ENCODE results near the gene ZNF423.

Gene ZNF423

DNA sequence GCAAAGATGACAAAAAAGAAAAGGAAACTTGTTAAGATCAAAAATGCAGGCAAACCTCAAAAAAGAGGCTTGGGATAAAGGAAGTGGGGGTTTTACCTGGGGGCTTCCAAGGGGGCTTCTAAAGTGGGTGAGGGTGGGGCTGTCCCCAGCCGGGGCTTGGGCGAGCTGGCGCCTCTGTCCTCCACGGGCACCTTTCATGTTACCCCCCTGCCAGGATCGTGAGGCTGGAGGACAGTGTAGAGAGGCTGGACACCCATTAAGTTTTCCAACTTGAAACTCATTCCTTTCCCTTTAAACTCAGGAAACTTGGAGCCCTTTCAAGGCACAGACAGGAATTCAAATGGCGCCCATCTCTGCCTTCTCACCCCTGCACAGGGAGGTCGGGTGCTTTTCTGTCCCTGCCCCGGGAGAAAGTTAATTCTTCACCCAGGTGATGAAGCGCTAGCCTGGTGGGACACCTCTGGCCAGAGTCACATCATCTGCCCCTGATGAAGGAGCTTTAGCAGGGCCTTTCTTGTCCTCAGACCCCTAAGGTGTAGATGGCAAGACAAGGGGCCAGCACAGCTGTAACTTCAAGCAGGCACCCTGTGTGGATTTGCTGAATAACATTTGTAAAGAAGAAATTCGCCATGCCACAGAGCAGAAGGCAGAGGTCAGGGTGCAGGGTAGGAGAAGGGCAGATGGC, 395.0 kb downstream of the ZNF423 start:
- Mint-ChIP-seq H3K36me3 (ENCODE audit: low read depth) (no peaks in the 10 kb centered on the region), H3K27me3 (ENCODE audit: low read depth, poor library complexity) (peaks cover 38% of the 10 kb centered on the region), H3K4me1 (peaks cover 41% of the 10 kb centered on the region), H3K4me3 (no peak overlapping the region), H3K27ac (no peak overlapping the region), H3K9me3 (no peaks in the 10 kb centered on the region)
- TF ChIP-seq, protein P1, sequence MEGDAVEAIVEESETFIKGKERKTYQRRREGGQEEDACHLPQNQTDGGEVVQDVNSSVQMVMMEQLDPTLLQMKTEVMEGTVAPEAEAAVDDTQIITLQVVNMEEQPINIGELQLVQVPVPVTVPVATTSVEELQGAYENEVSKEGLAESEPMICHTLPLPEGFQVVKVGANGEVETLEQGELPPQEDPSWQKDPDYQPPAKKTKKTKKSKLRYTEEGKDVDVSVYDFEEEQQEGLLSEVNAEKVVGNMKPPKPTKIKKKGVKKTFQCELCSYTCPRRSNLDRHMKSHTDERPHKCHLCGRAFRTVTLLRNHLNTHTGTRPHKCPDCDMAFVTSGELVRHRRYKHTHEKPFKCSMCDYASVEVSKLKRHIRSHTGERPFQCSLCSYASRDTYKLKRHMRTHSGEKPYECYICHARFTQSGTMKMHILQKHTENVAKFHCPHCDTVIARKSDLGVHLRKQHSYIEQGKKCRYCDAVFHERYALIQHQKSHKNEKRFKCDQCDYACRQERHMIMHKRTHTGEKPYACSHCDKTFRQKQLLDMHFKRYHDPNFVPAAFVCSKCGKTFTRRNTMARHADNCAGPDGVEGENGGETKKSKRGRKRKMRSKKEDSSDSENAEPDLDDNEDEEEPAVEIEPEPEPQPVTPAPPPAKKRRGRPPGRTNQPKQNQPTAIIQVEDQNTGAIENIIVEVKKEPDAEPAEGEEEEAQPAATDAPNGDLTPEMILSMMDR (IDR thresholded peaks at IDR 0.05): no peak
- DNase-seq: no peak

DNA sequence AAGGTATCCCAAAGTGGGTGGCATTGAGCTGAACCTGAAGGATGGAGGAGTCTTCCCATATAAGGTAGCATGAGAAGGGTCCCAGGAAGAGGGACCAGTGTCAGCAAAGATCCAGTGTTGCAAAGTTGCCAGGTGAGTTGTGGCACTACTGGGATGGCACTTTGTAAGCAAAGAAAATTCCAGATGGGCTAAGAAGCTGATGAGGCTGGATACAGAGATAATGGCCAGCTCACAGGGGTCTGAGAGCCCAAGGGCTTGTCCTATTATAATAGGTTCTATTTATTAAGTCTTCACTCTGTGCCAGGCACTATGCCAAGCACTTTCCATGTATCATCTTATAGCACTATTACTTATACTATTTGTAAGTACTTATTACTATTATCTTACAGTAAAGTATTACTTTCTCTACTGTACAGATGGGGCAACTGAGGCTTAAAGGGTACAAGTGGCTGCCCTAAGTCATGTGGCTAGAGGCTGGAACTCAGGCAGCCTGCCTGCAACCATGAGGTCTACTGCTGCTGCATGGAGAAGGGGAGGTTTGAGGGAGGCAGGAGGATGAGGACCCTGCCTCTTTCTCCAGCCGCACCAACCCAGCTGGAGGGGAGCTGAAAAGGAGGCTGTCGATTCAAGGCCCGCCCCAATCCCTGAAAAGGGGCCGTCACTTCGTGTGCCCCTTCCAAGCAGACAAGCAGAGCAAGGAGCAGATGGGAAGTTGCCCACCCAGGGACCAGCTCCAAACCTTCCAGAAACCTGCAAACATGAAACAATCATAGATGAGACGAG, 395.8 kb downstream of the ZNF423 start:
- Mint-ChIP-seq H3K27me3 (ENCODE audit: low read depth, poor library complexity) (peaks cover 33% of the 10 kb centered on the region), H3K36me3 (ENCODE audit: low read depth) (no peaks in the 10 kb centered on the region), H3K4me1 (peaks cover 34% of the 10 kb centered on the region), H3K4me3 (no peak overlapping the region), H3K9me3 (no peaks in the 10 kb centered on the region), H3K27ac (no peak overlapping the region)
- no peak for DNase-seq
- TF ChIP-seq, protein P1 (IDR thresholded peaks at IDR 0.05): no peak

DNA sequence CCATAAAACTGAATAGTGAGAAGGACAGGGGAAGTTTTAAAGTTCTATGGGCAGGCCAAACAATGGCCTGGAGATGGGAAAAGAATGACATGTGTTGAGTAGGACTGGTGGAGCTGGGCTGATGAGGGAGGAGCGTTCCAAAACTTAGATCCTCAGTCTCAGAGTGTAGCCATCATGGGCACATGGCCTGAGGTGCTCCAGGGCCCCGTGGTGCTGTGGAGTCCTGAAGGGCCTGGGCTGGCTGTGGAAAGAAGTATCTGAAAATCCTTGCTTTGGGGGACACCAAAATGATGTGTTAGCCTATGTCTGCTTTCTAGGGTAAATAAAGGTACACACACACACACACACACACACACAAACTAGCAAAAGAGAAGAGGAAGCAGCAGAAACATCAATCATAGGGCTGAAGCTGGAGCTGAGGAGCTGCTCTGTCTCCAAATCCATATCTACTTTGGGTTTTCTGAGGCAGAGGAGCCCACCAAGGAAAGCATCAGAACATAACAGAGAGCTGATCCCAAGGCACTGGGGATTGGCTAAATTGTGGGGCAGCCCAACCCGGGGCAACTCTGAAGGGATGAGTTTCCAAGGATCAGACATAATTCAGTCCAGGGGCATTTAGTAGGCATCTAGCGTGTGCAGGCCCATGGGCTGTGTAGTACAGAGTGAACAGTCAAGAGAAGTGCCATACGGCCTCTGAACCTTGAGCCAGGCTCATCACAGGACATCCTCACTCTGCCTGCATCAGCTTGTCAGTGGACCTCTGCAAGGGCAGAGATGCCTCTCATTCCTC, 397.1 kb downstream of the ZNF423 start:
- no peaks in the 10 kb centered on the region for H3K36me3 Mint-ChIP-seq (ENCODE audit: low read depth)

DNA sequence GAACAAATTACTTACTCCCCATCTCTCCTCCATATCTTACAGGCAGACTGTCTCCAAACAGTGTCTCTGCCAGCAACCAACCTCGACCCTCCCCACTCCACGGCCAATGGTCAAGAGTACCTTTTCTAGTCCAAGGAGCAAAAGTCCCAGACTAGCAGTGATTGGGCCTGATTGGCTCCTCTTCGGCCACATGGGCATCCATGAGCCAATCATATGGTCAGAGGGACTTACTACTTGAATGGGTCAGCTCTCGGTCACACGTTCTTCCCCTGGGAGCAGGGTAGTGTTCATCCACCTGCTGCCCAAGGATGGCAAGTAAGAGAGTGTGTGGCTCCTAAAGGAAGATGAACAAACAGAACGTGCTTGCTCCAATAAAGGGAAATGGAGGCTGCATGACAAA, 397.7 kb downstream of the ZNF423 start:
- Mint-ChIP-seq H3K9me3 (no peaks in the 10 kb centered on the region), H3K4me1 (peaks cover 19% of the 10 kb centered on the region), H3K27ac (peak overlapping the region; percentile 2), H3K4me3 (no peak overlapping the region), H3K27me3 (ENCODE audit: low read depth, poor library complexity) (peaks cover 19% of the 10 kb centered on the region), H3K36me3 (ENCODE audit: low read depth) (no peaks in the 10 kb centered on the region)
- no peak for DNase-seq
- TF ChIP-seq, protein P1 (IDR thresholded peaks at IDR 0.05): no peak

More for the DNA sequence above, 397.1 kb downstream of the ZNF423 start:
- TF ChIP-seq, protein P1 (IDR thresholded peaks at IDR 0.05): no peak
- no peak for DNase-seq
- peaks cover 23% of the 10 kb centered on the region for H3K4me1 Mint-ChIP-seq
- H3K9me3 Mint-ChIP-seq: no peaks in the 10 kb centered on the region
- H3K27me3 Mint-ChIP-seq (ENCODE audit: low read depth, poor library complexity): peaks cover 20% of the 10 kb centered on the region
- no peak overlapping the region for H3K4me3 Mint-ChIP-seq
- H3K27ac Mint-ChIP-seq: peak overlapping the region; percentile 2

DNA sequence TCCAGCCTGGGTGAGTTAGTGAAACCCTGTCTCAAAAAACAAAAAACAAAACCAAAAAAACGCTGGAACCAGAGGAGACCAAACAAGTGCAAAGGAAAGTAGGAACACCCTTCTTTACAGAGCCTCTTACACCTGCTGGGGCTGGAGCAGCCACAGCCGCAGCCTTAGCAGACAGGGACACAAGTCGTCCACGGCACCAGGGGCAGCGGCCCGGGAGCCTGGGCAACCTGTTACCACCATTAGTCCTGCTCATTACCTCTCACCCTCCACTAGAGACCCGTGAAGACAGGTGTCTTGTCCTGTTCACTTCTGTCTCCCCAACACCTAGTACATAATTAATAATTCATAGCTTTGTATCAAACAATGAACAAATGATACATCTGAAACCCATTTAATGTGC, 398.7 kb downstream of the ZNF423 start:
- no peak overlapping the region for H3K4me3 Mint-ChIP-seq
- no peaks in the 10 kb centered on the region for H3K36me3 Mint-ChIP-seq (ENCODE audit: low read depth)
- no peak for DNase-seq
- H3K27me3 Mint-ChIP-seq (ENCODE audit: low read depth, poor library complexity): peaks cover 21% of the 10 kb centered on the region
- H3K27ac Mint-ChIP-seq: no peak overlapping the region
- peaks cover 18% of the 10 kb centered on the region for H3K4me1 Mint-ChIP-seq
- no peaks in the 10 kb centered on the region for H3K9me3 Mint-ChIP-seq
- TF ChIP-seq, protein P1 (IDR thresholded peaks at IDR 0.05): no peak

All from nephron progenitor cell (in vitro differentiated cells).